Glomerular visceral epithelial cell (primary cell): Measurements from ENCODE around the gene NR2F2.

Experiments used
- DNase-seq: peaks from one replicate; pipeline ENCODE4 v3.0.0-alpha.2; 2016; ENCODE audit errors: extremely low spot score

NR2F2 gene

GRCh38 chr15:96316953-96317629 is 13.4 kb upstream of the NR2F2 start:
- no peak for DNase-seq

- no peak for DNase-seq
These were observed 10.4 kb upstream of the NR2F2 start for GRCh38 chr15:96320107-96320506.

- DNase-seq: no peak
These were observed 9.5 kb upstream of the NR2F2 start for GRCh38 chr15:96320703-96321638.

- DNase-seq: no peak
These were observed 8.6 kb upstream of the NR2F2 start for GRCh38 chr15:96321639-96322535.

- DNase-seq: no peak
These were observed 7.8 kb upstream of the NR2F2 start for GRCh38 chr15:96322536-96323318.

GRCh38 chr15:96323319-96324145 is 7.0 kb upstream of the NR2F2 start:
- DNase-seq: no peak

- no peak for DNase-seq
These were observed 6.2 kb upstream of the NR2F2 start for GRCh38 chr15:96324192-96324895.

- DNase-seq: no peak
These were observed 5.5 kb upstream of the NR2F2 start for GRCh38 chr15:96324940-96325540.

- DNase-seq: peak; percentile 70
These were observed 4.8 kb upstream of the NR2F2 start for GRCh38 chr15:96325541-96326327.

- no peak for DNase-seq
These were observed 4.0 kb upstream of the NR2F2 start for GRCh38 chr15:96326328-96327154.

GRCh38 chr15:96327155-96327741 is 3.3 kb upstream of the NR2F2 start:
- DNase-seq: peak; percentile 82

GRCh38 chr15:96328181-96328876 is 2.2 kb upstream of the NR2F2 start:
- DNase-seq: no peak

- no peak for DNase-seq
These were observed 1.7 kb upstream of the NR2F2 start for GRCh38 chr15:96328877-96329195.

- DNase-seq: no peak
These were observed 1.0 kb upstream of the NR2F2 start for GRCh38 chr15:96329403-96329981.

GRCh38 chr15:96330064-96330449 is 443 bp upstream of the NR2F2 start:
- DNase-seq: peak; percentile 79
